CD4-positive, CD25-positive, alpha-beta regulatory T cell (primary cell): Measurements from ENCODE around the gene STX8. TPM values are rescaled to one million over a fixed set of nuclear protein-coding genes. Genes with fewer than 3 reads are reported as not detected.

Experiments
- ATAC-seq, 2 donors: fragments of 150-1000 bp; cut with Tn5 transposase; one replicate each; pipeline ENCODE4 v1.10.0; 2021; ENCODE audit warnings: low read depth in 2 of 2, moderate number of reproducible peaks in 2 of 2, moderate library complexity in 1 of 2
- DNase-seq, 3 donors: peaks; one replicate each; pipeline versions ENCODE4 v3.0.0 to v3.0.0-alpha.2; 2012 to 2022; ENCODE audit warnings: mixed read lengths in 1 of 3
- H3K27ac ChIP-seq: one replicate; pipeline ENCODE4 v1.7.0; 2013; ENCODE audit warnings: mild to moderate bottlenecking, low read length; ENCODE audit not compliant: insufficient read depth, poor library complexity, severe bottlenecking
- H3K27me3 ChIP-seq: one replicate; pipeline ENCODE4 v1.7.0; 2013; ENCODE audit warnings: low read length; ENCODE audit not compliant: control insufficient read depth, insufficient read depth
- H3K36me3 ChIP-seq: one replicate; pipeline ENCODE4 v1.7.0; 2013; ENCODE audit warnings: mild to moderate bottlenecking, low read length, moderate library complexity; ENCODE audit not compliant: control insufficient read depth, insufficient read depth
- H3K4me1 ChIP-seq: 2 replicates; pipeline ENCODE4 v1.7.0; 2013; ENCODE audit warnings: mild to moderate bottlenecking, low read length; ENCODE audit not compliant: insufficient read depth, control insufficient read depth, poor library complexity, severe bottlenecking
- H3K4me3 ChIP-seq: one replicate; pipeline ENCODE4 v1.7.0; 2013; ENCODE audit warnings: low read depth, mild to moderate bottlenecking, low read length, moderate library complexity
- H3K9me3 ChIP-seq, 2 experiments: 1 replicate in 1 of 2; 2 replicates in 1 of 2; pipeline ENCODE4 v1.7.0; 2013; ENCODE audit warnings: low read length in 2 of 2, mild to moderate bottlenecking in 1 of 2, moderate library complexity in 1 of 2; ENCODE audit not compliant: control insufficient read depth in 2 of 2
- H3K27ac Mint-ChIP-seq, 3 donors: one replicate each; pipeline ENCODE4 v1.8.0; 2020 to 2022; ENCODE audit warnings: mild to moderate bottlenecking in 3 of 3, mixed read lengths in 3 of 3, moderate library complexity in 2 of 3
- H3K27me3 Mint-ChIP-seq: one replicate; pipeline ENCODE4 v1.8.0; 2022; ENCODE audit warnings: mild to moderate bottlenecking, mixed read lengths
- H3K36me3 Mint-ChIP-seq: one replicate; pipeline ENCODE4 v1.8.0; 2020; ENCODE audit warnings: mixed read lengths
- H3K4me1 Mint-ChIP-seq, 4 donors: one replicate each; pipeline ENCODE4 v1.8.0; 2020 to 2022; ENCODE audit warnings: mixed read lengths in 4 of 4, mild to moderate bottlenecking in 1 of 4
- H3K4me3 Mint-ChIP-seq, 4 donors: one replicate each; pipeline ENCODE4 v1.8.0; 2020 to 2022; ENCODE audit warnings: mild to moderate bottlenecking in 4 of 4, mixed read lengths in 4 of 4, moderate library complexity in 3 of 4
- H3K9me3 Mint-ChIP-seq, 7 donors: one replicate each; pipeline ENCODE4 v1.8.0; 2020 to 2022; ENCODE audit warnings: mixed read lengths in 7 of 7, mild to moderate bottlenecking in 3 of 7, moderate library complexity in 2 of 7
- polyA plus RNA-seq, 4 donors: library from polyadenylated mRNA; unstranded; fragments of 300-500 nt; fragmentation: Illumina TruSeq; gene quantifications; one replicate each; pipeline ENCODE4 v1.2.3, GENCODE V29; 2021
- total RNA-seq: library from RNA; stranded (reverse); gene quantifications from one replicate; pipeline ENCODE4 v1.2.3, GENCODE V29; 2022

Gene STX8
- total and polyA plus RNA-seq, 5 donors from 2014 or later = 83.7 to 214 (median 170) TPM

DNA sequence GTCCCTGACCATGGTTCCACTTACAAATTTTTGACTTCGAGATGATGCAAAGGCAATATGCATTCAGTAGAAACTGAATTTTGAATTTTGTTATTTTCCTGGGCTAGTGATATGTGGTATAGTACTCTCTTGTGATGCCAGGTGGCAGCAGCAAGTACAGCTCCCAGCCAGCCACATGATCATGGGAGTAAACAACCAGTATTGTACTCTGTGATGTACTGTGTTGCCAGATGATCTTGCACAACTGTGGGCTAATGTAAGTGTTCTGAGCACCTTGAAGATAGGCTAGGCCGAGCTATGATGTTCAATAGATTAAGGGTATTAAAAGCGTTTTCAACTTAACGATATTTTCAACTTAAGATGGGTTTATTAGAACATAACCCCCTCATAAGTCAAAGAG is 250.8 kb downstream of the STX8 start:
- Mint-ChIP-seq H3K27ac (no peak overlapping the region), H3K27me3 (no peaks in the 10 kb centered on the region), H3K36me3 (peaks cover 8% of the 10 kb centered on the region), H3K9me3 (peaks cover 0 to 3% (median 0%) of the 10 kb centered on the region in 7 donors), H3K4me1 (peaks cover 0 to 16% (median 11%) of the 10 kb centered on the region in 4 donors), H3K4me3 (no peak overlapping the region)
- Histone ChIP-seq H3K27me3 (no peaks in the 10 kb centered on the region), H3K9me3 (no peaks in the 10 kb centered on the region), H3K4me1 (no peaks in the 10 kb centered on the region), H3K27ac (no peak overlapping the region), H3K36me3 (no peaks in the 10 kb centered on the region), H3K4me3 (no peak overlapping the region)
- ATAC-seq = no peak
- no peak for DNase-seq

DNA sequence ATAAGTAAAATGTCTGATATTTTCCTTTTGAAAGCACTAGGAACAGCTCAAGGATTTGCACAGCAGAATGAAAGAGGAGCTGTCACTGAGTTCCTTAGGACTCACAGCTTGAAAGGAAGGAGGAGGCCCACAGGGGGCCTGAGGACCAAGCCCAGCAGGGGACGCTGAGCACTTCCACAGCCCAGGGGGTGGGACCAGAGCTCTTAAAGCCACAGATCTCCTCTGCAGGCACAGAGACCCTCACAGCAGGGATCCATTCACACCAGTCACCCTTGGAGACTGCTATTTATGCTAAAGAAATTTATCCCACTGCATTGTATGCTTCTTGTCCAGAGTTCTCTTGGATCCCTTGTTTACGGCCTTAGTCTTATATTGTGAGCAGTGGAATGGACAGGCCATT is 253.3 kb downstream of the STX8 start:
- peaks cover 0 to 16% (median 7%) of the 10 kb centered on the region in 4 donors for H3K4me1 Mint-ChIP-seq
- no peak overlapping the region for H3K27ac ChIP-seq
- H3K36me3 ChIP-seq = no peaks in the 10 kb centered on the region
- H3K4me3 Mint-ChIP-seq = no peak overlapping the region
- H3K27ac Mint-ChIP-seq = no peak overlapping the region
- no peaks in the 10 kb centered on the region for H3K27me3 Mint-ChIP-seq
- H3K9me3 Mint-ChIP-seq = peaks cover 0 to 8% (median 3%) of the 10 kb centered on the region in 7 donors
- no peaks in the 10 kb centered on the region for H3K27me3 ChIP-seq
- no peaks in the 10 kb centered on the region for H3K4me1 ChIP-seq
- peaks cover 15% of the 10 kb centered on the region for H3K36me3 Mint-ChIP-seq
- DNase-seq (no peak), ATAC-seq (no peak)
- no peak overlapping the region for H3K4me3 ChIP-seq
- peaks cover 2 to 4% of the 10 kb centered on the region in 2 experiments for H3K9me3 ChIP-seq

- no peak overlapping the region for H3K27ac Mint-ChIP-seq
These were observed 253.7 kb downstream of the STX8 start for GRCh38 chr17:9321890-9322289.

GRCh38 chr17:9315360-9315759 is 260.3 kb downstream of the STX8 start:
- peaks cover 0 to 8% (median 3%) of the 10 kb centered on the region in 7 donors for H3K9me3 Mint-ChIP-seq
- H3K27ac ChIP-seq = no peak overlapping the region
- H3K27me3 Mint-ChIP-seq = no peaks in the 10 kb centered on the region
- peaks cover 26% of the 10 kb centered on the region for H3K36me3 Mint-ChIP-seq
- no peaks in the 10 kb centered on the region for H3K36me3 ChIP-seq
- no peak for DNase-seq
- H3K4me1 ChIP-seq = no peaks in the 10 kb centered on the region
- H3K27me3 ChIP-seq = no peaks in the 10 kb centered on the region
- no peak for ATAC-seq
- no peak overlapping the region for H3K4me3 ChIP-seq
- H3K4me3 Mint-ChIP-seq = no peak overlapping the region
- H3K4me1 Mint-ChIP-seq = peaks cover 0 to 6% (median 2%) of the 10 kb centered on the region in 4 donors
- H3K9me3 ChIP-seq = peaks cover 2 to 4% of the 10 kb centered on the region in 2 experiments
- no peak overlapping the region for H3K27ac Mint-ChIP-seq

More at GRCh38 chr17:9321890-9322289, 253.7 kb downstream of the STX8 start:
- H3K27me3 Mint-ChIP-seq = no peaks in the 10 kb centered on the region
- no peaks in the 10 kb centered on the region for H3K4me1 ChIP-seq
- H3K36me3 Mint-ChIP-seq = peaks cover 18% of the 10 kb centered on the region
- no peak overlapping the region for H3K4me3 ChIP-seq
- H3K36me3 ChIP-seq = no peaks in the 10 kb centered on the region
- no peak overlapping the region for H3K4me3 Mint-ChIP-seq
- ATAC-seq = no peak
- H3K9me3 ChIP-seq = peaks cover 2 to 4% of the 10 kb centered on the region in 2 experiments
- no peak for DNase-seq
- H3K27ac ChIP-seq = no peak overlapping the region
- peaks cover 0 to 8% (median 3%) of the 10 kb centered on the region in 7 donors for H3K9me3 Mint-ChIP-seq
- H3K27me3 ChIP-seq = no peaks in the 10 kb centered on the region
- H3K4me1 Mint-ChIP-seq = peaks cover 2 to 19% (median 7%) of the 10 kb centered on the region in 4 donors

GRCh38 chr17:9313346-9313745 is 262.3 kb downstream of the STX8 start:
- no peak overlapping the region for H3K4me3 Mint-ChIP-seq
- H3K9me3 Mint-ChIP-seq = peaks cover 0 to 3% (median 0%) of the 10 kb centered on the region in 7 donors
- no peak overlapping the region for H3K27ac Mint-ChIP-seq
- ATAC-seq = no peak
- Histone ChIP-seq H3K9me3 (peaks cover 0 to 2% of the 10 kb centered on the region in 2 experiments), H3K4me3 (no peak overlapping the region), H3K27ac (no peak overlapping the region), H3K36me3 (no peaks in the 10 kb centered on the region), H3K27me3 (no peaks in the 10 kb centered on the region), H3K4me1 (no peaks in the 10 kb centered on the region)
- H3K36me3 Mint-ChIP-seq = peaks cover 20% of the 10 kb centered on the region
- H3K4me1 Mint-ChIP-seq = peaks cover 0 to 6% (median 2%) of the 10 kb centered on the region in 4 donors
- no peak for DNase-seq
- H3K27me3 Mint-ChIP-seq = no peaks in the 10 kb centered on the region

DNA sequence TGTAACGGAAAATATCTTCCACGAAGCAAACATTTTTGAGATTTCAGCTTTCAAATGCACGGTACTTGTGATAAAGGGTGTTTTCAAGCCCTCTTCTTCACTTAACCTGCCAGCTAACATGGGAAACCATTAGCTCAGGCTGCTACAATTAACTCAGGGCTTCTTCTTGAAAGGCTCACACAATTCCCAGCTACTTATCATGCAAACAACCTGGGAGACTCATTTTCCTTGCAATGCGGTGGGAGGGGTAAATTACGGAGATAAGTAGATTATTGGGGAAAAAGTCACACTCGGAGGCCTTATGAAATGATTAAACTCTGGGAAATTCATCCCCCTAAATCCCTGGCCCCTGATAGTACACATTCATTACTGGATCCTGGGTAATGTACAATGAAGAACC is 266.4 kb downstream of the STX8 start:
- Mint-ChIP-seq H3K27me3 (no peaks in the 10 kb centered on the region), H3K4me3 (no peak overlapping the region), H3K9me3 (no peaks in the 10 kb centered on the region), H3K27ac (no peak overlapping the region), H3K36me3 (peaks cover 11% of the 10 kb centered on the region), H3K4me1 (peaks cover 0 to 2% (median 0%) of the 10 kb centered on the region in 4 donors)
- no peak for ATAC-seq
- Histone ChIP-seq H3K27ac (no peak overlapping the region), H3K36me3 (no peaks in the 10 kb centered on the region), H3K27me3 (no peaks in the 10 kb centered on the region), H3K4me3 (no peak overlapping the region), H3K4me1 (no peaks in the 10 kb centered on the region), H3K9me3 (no peaks in the 10 kb centered on the region)
- no peak for DNase-seq

DNA sequence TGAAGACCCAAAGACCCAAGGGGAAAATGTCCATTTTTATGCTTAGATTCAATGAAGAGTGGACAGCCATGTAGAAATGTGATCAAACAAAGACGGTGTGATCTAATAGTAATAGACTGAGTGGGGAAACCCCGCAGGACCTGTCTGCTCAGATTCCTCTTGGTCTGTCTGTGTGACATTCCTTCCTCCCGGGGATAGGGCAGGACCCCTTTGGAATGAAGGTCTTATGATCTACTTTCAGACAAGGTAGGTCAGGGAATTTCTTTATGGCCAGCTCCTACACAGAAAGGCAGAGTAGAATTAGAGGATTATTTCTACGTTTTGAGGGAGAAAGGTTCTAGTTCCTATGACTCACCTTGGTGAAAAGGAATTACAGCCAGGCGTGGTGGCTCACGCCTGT is 267.6 kb downstream of the STX8 start:
- no peak overlapping the region for H3K27ac Mint-ChIP-seq
- no peak overlapping the region for H3K4me3 Mint-ChIP-seq
- no peaks in the 10 kb centered on the region for H3K9me3 Mint-ChIP-seq
- Histone ChIP-seq H3K4me3 (no peak overlapping the region), H3K27me3 (no peaks in the 10 kb centered on the region), H3K27ac (no peak overlapping the region), H3K4me1 (no peaks in the 10 kb centered on the region), H3K36me3 (no peaks in the 10 kb centered on the region), H3K9me3 (no peaks in the 10 kb centered on the region)
- H3K4me1 Mint-ChIP-seq = peaks cover 0 to 2% (median 0%) of the 10 kb centered on the region in 4 donors
- DNase-seq (no peak), ATAC-seq (no peak)
- H3K36me3 Mint-ChIP-seq = peaks cover 5% of the 10 kb centered on the region
- no peaks in the 10 kb centered on the region for H3K27me3 Mint-ChIP-seq

DNA sequence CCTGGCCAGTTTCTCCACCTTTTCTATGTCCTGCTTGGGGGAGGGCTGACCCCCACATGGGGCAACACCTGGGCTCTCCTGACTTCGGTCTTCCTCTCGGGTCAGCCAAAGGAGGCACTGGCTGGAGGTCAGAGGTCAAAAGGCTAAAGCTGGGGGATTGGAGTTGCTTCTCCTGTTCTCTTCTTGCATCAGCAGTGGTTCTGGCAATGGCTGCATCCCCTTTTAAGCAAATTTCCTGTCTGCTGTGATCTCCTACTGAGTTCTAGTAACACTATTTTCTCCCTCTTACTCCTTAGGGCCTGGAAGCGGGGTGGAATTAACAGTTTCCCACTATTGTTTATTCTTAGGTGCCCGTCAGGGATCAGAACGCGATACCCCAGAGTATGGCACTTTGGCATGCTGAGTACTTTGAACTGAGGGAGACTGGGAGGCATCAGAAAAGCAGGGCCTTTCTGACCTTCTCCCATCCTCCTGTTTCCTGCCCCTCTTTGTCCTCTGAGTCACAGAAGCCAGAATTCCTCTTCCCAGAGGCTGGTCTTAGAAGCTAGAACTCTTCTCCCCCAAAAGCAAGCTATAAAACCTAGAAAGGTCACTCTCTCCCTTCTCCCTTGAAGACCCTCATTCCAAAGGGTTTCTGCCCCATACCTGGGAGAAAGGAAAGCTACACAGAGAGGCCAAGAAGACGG is 268.2 kb downstream of the STX8 start:
- DNase-seq (no peak), ATAC-seq (no peak)
- no peaks in the 10 kb centered on the region for H3K9me3 ChIP-seq
- H3K36me3 ChIP-seq = no peaks in the 10 kb centered on the region
- H3K4me3 ChIP-seq = no peak overlapping the region
- H3K27ac ChIP-seq = no peak overlapping the region
- Mint-ChIP-seq H3K27me3 (no peaks in the 10 kb centered on the region), H3K9me3 (no peaks in the 10 kb centered on the region), H3K4me3 (no peak overlapping the region), H3K36me3 (peaks cover 2% of the 10 kb centered on the region), H3K4me1 (peaks cover 0 to 2% (median 1%) of the 10 kb centered on the region in 4 donors), H3K27ac (peak overlapping the region in 1 of 3 donors; percentile 61)
- no peaks in the 10 kb centered on the region for H3K27me3 ChIP-seq
- no peaks in the 10 kb centered on the region for H3K4me1 ChIP-seq
